Putamen (tissue), 1 donor: ENCODE data around the gene EPHA4.
"Not testable (repeated sequence)": the region's sequence is repeated elsewhere in the genome, so short reads cannot be mapped to it uniquely, and the experiment has no call there.

Experiments
- DNase-seq: peaks from one replicate; pipeline ENCODE4 v3.0.0-alpha.2; 2016; ENCODE audit warnings: low spot score

EPHA4 gene

GRCh38 chr2:221539246-221539645 is 32.9 kb downstream of the EPHA4 start:
- no peak for DNase-seq

DNA sequence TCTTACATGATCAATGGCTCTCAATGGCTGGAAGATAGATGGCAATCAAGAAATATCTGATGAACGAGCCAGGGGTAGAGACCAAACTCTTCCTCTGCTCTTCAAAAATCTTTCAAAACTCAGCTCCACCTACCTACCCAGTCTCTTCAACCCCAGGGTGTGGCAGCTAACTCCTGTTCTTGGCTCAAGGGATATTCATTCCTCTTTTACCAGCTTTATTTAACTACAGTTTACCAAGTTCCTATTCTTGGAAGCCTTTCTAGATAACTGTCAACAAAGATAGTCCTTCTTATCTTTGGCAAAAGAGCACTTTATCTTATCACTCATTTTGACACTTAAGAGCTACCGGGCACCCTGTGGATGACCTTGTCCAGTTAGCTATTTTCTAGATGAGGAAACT is 36.3 kb downstream of the EPHA4 start:
- no peak for DNase-seq

DNA sequence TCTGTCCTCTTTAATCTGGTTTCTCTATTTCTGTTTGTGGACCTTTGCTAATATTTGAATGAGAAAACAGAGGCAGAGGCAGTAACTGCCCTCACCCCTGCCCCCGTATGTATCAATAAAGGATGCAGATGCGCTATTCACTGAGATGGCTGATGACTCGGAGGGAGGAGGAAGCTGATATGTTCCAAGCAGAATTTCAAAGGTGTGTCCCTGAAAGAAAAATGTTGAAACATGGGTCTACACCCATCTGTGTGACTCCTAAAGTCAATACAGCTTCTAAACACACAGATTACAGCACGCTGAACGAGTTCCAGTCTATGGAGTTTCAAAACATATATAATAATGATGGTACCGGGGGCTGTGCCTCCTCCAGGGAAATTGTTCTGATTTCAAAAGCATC is 38.8 kb downstream of the EPHA4 start:
- no peak for DNase-seq

- DNase-seq, result no peak
These were observed 39.5 kb downstream of the EPHA4 start for GRCh38 chr2:221532641-221533040.

DNA sequence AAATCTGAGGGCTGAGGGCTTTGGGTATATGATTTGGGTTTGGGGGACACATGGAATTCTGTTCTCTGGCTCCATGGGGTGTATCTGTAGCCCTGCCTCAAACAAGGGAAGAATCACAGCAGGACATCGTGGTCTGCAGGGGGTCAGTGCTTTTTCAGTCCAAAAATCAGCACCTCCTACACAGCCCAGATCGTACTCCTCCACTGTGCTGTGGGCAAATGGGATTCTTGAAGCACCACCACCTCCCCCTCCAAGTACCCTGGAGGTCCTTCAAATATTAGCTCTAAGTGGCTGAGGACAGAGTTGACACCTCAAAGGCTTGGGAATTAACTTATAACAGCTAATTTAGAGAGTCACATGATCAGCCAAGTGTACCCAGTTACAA is 41.5 kb downstream of the EPHA4 start:
- no peak for DNase-seq

- DNase-seq, result no peak
These were observed 42.0 kb downstream of the EPHA4 start for GRCh38 chr2:221529943-221530652.

DNA sequence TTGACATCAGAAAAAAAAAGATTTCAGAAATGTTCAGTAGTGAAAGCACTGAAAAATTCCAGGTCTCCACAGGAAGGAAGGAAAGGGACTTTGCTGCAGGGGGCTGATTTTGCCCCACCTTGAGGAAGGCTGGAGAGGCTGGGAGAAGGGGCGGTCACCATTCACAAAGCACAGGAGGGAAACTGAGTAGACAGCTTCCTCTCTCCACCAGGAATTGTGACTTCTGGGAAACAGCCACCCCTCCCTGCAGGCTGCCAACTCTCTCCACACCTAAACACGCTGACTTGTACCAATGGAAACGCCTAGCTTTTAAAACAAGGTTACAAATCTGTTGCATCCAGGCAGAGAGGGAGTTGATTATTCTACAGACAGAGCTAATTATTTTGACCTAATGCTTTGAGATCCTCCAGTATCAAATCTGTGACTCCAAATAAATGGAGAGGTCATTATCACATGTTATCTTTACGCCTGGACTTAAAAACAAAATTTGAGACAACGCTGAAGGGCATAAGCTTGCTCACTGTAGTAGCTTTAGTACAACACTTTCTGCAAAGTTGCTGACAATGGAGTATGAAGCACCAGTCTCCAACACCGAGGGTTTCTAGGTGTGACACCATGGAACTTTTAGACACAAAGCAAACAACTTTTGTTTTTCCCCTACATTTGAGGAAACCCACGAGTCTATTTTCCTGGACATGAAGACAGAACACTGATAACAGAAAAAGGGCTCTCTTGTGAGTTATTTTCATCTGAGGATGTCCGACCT is 42.7 kb downstream of the EPHA4 start:
- no peak for DNase-seq

DNA sequence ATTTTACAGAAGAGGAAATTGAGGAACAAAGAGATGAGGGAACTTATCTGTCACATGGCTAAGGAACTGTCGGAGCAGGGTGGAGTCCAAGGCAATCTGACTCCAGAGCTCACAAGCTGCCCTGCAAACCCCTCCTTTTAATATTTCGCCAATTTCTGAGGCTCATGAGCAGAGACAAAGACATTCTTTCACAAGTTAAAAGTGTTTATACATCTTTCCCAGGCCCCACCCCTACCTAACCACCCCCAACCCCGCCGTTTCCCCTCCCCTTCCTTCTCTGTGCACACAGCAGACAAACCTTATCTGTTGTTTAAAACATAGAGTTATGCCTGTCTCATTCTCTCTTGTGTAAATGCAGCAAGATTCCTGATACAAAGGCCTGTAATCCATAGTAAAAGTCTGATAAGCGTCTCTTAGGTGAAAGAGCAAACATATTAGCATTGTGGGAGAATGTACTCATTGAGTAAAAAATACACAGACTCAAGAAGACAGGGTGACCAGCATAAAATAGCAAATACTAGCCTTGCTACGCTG is 44.3 kb downstream of the EPHA4 start:
- DNase-seq, result no peak

- no peak for DNase-seq
These were observed 47.9 kb downstream of the EPHA4 start for GRCh38 chr2:221524158-221524557.

DNA sequence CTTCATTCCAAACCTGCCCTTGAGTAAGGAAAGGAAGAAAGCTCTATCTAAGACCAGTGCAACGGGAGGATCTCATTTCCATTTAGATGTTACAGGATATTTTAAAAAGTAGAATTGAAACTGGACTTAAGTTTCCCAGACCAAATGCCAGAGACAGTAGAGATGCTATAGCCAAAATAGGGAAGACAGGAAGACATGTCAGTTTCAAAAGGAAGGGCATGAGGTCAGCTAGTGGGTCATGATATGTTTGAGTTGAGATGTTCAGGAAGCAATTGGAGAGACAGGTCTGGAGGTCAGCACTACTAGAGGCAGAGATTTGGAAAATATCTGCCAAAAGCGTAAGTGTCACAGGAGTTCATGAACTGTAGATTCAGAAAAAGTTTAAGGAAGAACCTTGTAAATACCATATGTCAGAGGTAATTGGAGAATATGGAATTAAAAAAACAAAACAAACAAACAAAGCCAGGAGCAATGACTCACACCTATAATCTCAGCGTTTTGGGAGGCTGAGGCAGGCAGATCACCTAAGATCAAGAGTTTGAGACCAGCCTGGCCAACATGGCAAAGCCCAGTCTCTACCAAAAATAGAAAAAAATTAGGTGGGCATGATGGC is 50.8 kb downstream of the EPHA4 start:
- DNase-seq, result no peak

GRCh38 chr2:221518935-221519625 is 53.0 kb downstream of the EPHA4 start:
- no peak for DNase-seq

- DNase-seq, result no peak
These were observed 53.7 kb downstream of the EPHA4 start for GRCh38 chr2:221518201-221518934.

DNA sequence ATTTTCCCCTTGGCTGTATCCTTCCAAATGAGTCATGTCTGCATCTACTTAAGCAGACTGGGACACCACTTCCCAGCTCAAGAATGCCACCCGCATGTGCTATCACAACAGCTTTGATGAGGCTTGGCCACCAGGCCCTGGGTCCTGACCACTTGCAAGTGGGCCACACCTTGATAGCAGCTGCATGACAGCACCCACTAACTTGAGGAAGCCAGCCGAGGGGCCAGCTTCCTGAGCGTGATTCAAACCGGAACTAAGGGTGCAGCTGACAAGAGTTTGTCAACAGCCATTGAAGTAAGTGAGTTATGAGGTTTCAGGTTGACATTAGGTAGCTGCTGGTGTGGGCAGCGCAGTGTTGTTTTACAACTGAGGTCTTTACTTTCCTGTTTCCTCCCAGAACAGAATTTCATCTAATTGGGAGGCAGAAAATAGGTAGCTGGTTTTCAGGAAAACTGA is 54.4 kb downstream of the EPHA4 start:
- no peak for DNase-seq

GRCh38 chr2:221517146-221517695 is 54.9 kb downstream of the EPHA4 start:
- DNase-seq, result no peak

GRCh38 chr2:221515864-221516263 is 56.2 kb downstream of the EPHA4 start:
- DNase-seq, result no peak

- DNase-seq, result no peak
These were observed 57.6 kb downstream of the EPHA4 start for GRCh38 chr2:221514305-221515040.

GRCh38 chr2:221513232-221513631 is 58.9 kb downstream of the EPHA4 start:
- no peak for DNase-seq

DNA sequence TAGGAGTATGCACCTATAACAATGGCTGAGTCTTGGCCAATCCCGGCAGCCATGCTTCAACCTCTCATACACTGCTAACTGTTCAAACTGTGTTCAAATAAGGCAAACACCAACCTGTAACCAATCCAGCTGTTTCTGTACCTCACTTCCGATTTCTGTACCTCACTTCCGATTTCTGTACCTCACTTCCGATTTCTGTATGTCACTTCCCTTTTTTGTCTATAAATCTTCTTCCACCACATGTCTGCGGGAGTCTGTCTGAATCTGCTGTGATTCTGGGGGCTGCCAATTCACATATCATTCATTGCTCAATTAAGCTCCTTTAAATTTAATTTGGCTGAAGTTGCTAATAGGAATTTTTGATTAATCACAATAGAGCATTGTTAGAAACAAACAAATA is 60.8 kb downstream of the EPHA4 start:
- not testable (repeated sequence) for DNase-seq

- DNase-seq, result no peak
These were observed 65.6 kb downstream of the EPHA4 start for GRCh38 chr2:221506469-221506868.

GRCh38 chr2:221505605-221506004 is 66.5 kb downstream of the EPHA4 start:
- DNase-seq, result no peak

- no peak for DNase-seq
These were observed 67.2 kb downstream of the EPHA4 start for GRCh38 chr2:221504905-221505304.
